HuH-7.5 (cell line): Measurements from ENCODE around the gene RAE1.

Experiments
- DNase-seq: peaks from one replicate; pipeline ENCODE4 v3.0.0; 2011; ENCODE audit warnings: low spot score

RAE1 gene

DNA sequence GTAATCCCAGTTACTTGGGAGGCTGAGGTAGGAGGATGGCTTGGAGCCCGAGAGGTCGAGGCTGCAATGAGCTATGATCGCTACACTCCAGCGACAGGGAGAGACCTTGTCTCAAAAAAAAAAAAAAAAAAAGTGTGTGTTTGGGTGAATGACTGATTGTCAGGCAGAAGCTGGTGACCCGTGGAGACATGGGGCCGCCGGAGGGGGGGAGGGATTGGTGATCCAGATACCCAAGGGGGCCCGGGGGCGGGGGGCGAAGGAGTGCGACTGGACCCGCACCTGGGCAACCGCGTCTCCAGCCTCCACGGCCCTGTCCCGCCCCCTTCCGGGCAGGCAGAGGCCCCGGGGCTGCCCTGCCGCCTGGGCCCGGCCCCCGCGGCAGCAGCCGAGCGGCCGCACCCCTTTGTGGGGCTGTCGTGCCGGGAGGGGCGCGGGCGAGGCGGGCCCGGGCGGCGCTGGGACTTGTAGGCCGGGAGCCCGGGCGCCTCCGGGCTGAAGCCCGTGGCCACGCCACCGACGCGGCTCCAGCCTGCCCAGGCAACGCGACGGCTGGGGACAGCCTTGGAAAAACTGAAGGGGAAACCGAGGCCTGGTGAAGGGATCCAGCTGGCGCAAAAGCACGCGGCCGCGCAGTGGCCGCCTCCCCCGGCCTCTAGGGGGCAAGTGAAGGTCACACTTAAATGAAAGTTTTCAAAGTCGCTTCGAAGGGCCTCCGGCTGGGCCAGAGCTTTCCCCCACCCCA, 38.1 kb downstream of the RAE1 start:
- peak; percentile 83 for DNase-seq

DNA sequence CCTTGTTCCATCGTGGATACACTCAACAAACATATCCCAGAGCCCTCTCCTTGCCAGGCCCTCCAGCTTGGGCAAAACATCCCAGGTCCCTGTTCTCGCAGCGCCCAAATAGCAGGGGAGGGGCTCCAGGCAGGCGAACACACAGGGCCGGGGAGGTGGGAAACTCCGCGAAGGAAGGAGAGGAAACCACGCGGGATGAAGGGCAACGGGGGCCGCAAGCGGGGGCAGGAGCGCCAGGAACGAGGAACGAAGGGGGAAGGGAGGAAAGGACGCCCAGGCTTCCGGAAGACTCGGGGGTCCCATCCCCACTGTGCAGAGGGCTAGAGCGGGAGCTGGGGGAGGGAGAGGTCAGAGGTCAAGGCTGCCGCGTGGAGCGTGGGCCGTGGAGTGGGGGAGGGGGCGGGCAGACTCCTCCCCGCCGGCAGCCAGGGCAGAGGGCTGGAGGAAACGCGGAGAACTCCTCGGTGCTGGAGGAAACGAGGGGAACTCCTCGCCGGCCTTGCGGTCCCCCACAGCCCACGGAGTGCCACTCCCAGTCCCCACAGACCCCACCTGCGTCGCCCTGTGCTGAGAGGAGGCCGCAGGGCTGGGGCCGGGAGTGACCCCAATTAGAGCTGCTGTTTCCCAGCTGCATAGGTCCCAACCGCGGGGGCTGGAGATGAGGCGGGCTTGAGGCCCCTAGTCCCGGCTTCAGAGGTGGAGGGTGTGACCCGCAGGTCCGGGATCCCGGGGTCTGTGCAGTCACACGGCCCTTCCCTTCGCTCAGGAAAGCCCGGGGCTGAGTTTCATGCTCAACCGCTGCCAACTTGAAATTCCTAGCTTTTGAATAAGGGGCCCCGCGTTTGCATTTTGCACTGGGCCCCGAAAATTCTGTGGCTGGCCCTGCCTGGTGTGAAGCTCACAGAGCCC, 38.9 kb downstream of the RAE1 start:
- peak; percentile 69 for DNase-seq

GRCh38 chr20:57390604-57391438, 39.8 kb downstream of the RAE1 start, which contains the start of gene RBM38:
TSS of gene RBM38 (plus strand) at chr20:57391396. CDS start at chr20:57391582, 186 bp downstream.
- DNase-seq = peak; percentile 97

GRCh38 chr20:57391439-57392301, 40.6 kb downstream of the RAE1 start:
- DNase-seq = peak; percentile 78

DNA sequence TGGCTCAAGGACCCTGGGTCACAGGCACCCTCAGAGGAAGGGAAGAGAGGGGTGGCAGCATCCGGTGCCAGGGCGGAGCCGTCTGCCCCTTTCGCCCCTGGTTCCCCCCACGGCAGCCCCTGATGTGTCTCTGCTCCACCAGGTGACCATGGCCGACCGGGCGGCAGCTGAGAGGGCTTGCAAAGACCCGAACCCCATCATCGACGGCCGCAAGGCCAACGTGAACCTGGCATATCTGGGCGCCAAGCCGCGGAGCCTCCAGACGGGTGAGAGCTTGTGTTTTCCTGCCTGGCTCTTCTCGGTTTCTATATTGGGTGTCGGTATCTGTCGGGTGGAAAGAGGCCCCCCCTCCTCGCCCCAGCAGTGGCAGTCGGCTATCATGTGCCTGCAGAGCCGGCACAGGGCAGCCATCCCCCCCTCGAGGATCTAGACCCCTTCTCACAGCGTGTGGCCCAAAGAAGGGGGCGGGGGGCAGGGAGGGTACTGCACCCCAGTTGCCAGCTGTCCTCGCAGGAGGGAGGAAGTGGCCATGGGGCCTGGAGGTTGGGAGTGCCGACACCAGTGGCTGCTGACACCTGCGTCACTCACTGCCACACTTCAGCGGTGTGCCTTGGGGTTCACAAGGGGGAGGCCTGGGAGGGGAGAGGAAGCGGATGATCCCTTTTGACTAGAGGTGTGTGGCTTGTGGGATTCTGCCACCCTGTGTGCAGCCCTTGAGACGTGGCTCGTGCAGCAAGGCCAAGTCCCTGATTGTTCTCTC, 41.6 kb downstream of the RAE1 start:
- no peak for DNase-seq

GRCh38 chr20:57393321-57394120, 42.5 kb downstream of the RAE1 start:
- no peak for DNase-seq

DNA sequence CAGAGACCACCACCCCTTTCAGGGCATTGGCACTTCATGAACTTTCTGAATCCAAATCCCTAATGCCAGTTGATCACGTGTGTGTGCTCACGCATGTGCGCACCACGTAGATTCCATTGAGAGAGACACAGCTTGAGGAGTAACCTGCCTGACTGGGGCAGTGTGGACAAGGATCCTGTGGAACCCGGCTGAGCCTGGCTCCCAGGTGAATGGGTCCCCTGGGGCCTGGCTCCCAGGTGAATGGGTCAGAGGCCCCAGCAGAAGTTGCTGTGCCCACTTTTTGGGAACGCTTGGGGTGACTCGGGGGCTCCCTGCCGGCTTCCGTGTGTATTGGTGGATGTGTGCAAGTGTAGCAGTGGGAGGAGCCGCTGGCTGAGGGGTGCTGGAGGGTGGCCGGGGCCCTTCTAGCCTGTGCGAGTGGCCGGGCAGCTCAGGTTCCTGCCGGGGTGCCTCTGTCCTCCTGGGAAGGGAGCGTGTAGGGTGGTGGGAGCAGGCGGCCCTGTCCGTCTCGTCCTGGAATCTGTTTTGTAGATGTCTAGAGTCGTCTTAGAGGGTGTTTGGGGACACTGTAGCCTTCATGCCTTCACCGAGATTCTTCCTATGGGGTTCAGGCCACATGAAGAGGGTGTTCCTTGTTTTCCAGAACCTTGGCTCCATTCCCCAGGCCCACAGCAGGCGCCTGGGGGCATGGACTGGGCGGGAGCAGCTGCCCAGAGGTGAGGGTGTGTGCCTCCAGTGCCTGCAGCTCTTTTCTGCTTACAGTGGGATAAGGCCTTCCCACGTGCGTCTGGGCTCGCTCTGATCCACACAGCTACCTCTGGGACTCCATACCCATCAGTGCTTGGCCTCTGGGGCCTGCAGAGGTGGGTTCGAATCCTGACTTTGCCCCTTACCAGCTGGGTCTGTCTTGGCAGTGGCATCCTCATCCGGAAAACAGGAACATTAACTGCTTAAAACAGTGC, 43.3 kb downstream of the RAE1 start:
- DNase-seq = no peak

- no peak for DNase-seq
These were observed 44.3 kb downstream of the RAE1 start for GRCh38 chr20:57395111-57395966.

- no peak for DNase-seq
These were observed 45.3 kb downstream of the RAE1 start for GRCh38 chr20:57396212-57396983.

- DNase-seq = no peak
These were observed 46.1 kb downstream of the RAE1 start for GRCh38 chr20:57396984-57397692.

DNA sequence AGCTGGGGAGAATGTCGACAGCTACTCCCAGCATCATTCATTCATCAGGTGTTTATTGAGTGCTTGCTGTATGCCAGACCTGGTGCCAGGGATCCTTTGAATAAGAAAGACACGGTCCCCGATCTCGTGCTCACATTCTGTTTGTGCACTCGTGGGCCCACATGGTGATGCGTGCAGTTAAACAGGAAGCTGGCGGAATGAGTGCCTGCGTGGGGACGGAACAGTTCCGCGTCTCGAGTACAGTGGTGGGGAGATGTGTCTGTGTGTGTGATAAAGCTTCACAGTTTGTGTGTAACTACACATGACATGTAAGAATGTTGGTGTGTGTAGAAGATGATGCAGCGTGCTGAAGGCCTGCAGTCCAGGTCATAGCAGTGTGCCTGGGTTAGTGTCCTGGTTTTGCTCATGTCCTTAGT, 46.6 kb downstream of the RAE1 start:
- no peak for DNase-seq

- no peak for DNase-seq
These were observed 47.3 kb downstream of the RAE1 start for GRCh38 chr20:57398231-57398821.

- no peak for DNase-seq
These were observed 48.0 kb downstream of the RAE1 start for GRCh38 chr20:57398901-57399535.

GRCh38 chr20:57399587-57400155, 48.6 kb downstream of the RAE1 start:
- no peak for DNase-seq

DNA sequence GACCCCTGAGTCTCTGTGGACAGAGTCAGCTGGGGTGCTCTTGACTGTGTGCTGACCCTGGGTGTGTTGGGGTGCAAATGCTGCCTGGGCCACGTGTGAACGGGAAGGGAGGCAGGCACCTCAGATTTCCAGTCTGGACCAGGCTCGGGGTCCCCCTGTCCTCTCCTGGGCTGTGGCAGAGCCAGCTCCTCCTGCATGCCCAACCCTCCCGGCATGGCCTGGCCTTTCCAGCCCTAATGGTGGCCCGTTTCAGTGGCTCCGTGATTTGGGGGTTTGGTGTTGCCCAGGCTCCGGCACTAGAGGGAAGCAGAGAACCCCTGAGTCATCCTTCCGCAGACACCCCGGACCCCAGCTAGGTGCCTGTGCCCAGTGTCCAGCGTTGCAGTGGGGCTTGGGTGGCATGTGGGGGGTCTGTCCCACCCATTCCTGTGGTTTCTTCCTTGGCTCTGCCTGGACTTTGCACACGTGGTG, 49.2 kb downstream of the RAE1 start:
- no peak for DNase-seq
